COLO829 (cell line): ENCODE data around the gene LRCH4.

Source experiments
- DNase-seq: peaks from one replicate; pipeline ENCODE4 v3.0.0; 2012; ENCODE audit warnings: low spot score

Gene LRCH4, protein sequence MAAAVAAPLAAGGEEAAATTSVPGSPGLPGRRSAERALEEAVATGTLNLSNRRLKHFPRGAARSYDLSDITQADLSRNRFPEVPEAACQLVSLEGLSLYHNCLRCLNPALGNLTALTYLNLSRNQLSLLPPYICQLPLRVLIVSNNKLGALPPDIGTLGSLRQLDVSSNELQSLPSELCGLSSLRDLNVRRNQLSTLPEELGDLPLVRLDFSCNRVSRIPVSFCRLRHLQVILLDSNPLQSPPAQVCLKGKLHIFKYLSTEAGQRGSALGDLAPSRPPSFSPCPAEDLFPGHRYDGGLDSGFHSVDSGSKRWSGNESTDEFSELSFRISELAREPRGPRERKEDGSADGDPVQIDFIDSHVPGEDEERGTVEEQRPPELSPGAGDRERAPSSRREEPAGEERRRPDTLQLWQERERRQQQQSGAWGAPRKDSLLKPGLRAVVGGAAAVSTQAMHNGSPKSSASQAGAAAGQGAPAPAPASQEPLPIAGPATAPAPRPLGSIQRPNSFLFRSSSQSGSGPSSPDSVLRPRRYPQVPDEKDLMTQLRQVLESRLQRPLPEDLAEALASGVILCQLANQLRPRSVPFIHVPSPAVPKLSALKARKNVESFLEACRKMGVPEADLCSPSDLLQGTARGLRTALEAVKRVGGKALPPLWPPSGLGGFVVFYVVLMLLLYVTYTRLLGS

GRCh38 chr7:100585511-100586265 lies at the start of gene LRCH4:
Gene LRCH4, minus strand, starts transcription at chr7:100586129. Its CDS starts 29 bp downstream, at chr7:100586100.
- DNase-seq: no peak

DNA sequence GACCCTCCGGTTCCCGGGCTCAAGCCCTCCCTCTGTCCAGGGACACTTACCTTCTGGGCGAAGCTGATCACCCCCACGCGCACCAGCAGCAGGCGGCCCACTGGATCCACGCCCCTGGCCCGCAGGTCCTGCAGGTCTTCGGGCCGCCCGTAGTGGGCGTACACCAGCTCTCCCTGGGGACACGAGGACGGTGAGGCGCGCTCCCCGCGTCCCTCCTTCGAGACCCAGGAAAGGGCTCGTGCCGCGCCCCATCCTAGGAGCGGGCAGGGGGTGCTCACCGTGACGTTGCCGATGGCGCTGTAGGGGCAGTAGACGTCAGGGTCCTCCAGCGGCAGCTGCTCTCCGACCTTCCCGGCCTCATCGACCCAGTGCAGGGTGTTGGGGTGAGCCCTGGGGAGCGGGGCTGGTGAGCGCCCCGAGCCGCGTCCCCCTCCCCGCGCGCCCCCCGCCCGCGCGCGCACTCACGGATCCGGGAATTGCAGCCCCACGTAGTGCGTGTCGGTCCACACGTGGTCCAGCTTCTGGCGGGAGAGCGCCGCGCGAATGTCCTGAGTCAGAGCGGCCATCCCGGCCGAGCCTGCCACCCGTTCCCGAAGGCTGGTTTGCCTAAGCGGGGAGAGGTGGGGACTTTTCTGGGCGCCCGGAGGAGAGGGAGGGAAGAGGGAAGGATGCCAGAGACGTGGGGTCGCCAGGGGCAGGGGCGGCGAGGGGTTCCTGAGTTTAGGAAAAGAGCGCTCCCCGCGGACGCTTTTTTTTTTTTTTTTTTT lies 47.2 kb upstream of the LRCH4 start:
- no peak for DNase-seq

GRCh38 chr7:100630066-100630465 lies 44.1 kb upstream of the LRCH4 start:
- DNase-seq: no peak

DNA sequence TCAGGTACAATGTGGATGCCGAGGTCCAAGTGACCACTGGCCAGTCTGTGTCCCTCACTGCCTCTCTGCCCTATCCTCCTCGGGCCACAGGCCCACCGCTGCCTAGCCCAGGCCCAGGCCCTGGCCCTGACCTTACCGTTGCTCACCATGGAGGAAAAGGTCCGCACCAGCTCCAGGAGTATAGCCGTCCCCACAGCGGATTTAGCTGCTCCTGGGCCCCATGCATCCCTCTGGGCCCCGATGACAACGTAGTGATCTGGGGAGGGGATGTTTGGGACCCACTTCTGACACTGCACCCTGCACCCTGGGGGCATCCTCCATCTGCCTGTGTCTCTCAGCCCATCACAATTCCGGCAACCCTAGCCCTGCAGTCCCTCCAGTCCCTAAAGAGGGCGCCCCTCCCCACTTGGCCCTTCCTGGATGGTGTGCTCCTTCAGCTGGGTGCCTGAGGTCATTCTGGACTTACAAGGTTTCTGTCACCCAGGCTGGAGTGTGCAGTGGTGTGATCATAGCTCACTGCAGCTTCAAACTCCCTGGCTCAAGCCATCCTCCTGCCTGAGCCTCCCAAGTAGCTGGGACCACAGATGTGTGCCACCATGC lies 43.3 kb upstream of the LRCH4 start:
- no peak for DNase-seq

- DNase-seq: no peak
These were observed 41.3 kb upstream of the LRCH4 start for GRCh38 chr7:100627238-100627549.

- DNase-seq: peak; percentile 99
These were observed 40.8 kb upstream of the LRCH4 start for GRCh38 chr7:100626530-100627237.

DNA sequence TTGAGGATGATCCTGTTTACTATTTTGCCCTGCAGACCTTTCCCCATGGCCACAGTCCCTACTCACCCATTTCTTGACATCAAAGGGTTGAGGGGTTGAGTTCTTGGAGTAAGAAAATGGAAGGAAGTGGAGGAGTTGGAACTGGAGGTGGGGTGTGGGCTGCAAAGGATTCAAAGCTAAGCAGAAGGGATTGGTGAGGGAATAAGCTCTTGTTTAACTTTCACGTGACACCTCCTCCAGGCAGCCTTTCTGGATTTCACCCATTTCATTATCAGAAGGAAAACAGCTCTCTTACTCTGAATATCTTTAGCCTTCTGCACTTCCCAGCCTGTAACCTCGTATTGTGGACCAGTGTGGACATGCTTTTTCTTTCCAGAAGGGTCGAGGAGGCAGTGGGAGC lies 40.1 kb upstream of the LRCH4 start:
- DNase-seq: no peak

- DNase-seq: no peak
These were observed 38.3 kb upstream of the LRCH4 start for GRCh38 chr7:100623951-100624824.

GRCh38 chr7:100621554-100621953 lies 35.6 kb upstream of the LRCH4 start:
- DNase-seq: no peak

DNA sequence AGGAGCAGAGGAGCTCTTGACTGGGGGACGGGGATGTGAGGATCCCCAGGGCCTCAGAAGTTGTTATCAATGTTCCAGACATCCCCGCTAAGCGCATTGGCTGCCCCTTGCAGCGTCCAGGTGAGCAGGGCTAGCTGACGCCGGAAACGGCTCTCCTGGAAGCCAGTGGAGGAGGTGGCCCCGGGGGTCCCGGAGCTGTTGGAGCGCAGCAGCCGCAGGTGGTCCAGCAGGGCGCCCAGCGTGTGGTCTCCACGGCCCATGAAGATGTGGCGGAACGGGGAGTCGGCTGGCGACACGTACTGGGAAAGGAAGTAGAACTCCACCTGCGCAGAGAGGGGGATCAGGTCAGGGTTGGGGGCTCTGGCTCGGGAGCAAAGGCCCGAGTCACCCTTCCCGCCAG lies 34.9 kb upstream of the LRCH4 start:
- DNase-seq: no peak

DNA sequence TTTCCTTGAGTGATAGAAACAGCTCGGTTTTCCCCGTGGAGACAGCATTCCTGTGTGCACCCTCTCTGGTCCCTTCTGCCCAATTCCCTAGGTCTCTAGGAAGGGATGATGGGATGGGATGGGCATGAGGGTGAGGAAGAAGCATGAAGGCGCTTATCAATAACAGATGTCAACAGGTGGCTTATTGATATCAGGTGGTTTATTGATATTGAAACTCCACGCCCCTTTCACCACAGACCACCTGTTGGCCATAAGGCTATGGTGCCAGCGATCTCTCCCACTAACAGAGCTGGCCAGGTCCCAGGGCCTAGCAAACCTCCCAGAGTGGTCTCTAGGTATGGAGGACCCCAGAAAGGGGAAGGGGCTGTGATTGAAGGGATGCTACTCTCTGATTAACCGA lies 34.3 kb upstream of the LRCH4 start:
- DNase-seq: no peak

DNA sequence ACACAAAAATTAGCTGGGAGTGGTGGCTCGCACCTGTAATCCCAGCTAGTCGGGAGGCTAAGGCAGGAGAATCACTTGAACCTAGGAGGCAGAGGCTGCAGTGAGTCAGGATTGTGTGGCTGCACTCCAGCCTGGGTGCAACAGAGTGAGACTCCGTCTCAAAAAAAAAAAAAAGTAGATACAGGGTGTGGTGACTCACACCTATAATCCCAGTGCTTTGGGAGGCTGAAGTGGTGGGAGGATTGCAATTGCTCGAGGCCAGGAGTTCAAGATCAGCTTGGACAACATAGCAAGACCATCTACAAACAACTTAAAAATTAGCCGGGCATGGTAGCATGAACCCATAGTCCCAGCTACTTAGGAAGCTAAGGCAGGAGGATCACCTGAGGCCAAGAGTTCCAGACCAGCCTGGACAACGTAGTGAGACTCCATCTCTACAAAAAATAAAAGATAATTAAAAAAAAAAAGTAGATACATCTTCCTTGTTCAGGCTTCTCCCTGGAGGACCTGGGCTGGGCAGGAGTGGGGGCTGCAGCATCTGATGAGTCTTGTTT lies 28.5 kb upstream of the LRCH4 start:
- DNase-seq: no peak

DNA sequence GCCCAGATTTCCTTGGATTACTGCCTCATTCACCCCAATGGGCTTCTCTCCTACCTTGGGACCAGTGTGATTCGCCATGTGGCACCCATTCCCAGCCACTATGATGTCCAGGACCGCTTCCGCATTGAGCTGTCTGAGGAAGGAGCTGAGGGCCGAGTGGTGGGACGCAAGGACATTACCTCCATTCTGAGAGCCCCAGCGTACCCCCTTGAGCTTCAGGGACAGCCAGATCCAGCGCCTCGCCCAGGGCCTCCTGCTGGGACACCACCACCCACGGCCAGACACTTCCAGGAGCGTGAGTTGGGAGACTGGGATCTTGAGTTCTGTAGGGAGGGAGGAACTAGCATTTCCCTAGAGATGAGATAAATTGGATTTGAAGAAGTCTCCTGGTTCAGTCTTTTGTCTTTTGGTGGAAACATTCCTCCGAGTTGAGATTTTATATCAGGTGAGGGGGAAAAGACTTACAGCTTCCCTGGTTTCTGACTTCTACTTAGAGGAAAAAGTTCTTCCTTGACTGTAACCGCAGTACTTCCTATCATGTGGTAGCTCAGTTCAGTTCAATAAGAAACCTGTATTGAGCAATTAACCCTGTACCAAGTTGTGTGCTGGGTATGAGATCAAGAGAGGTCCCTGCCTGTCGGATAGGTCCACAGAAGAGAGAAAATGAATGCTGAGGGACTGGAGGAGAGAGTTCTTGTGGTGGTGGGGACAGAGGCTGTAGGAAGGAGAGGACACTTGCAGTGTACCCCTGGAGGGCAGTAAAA lies 27.7 kb upstream of the LRCH4 start:
- DNase-seq: no peak

DNA sequence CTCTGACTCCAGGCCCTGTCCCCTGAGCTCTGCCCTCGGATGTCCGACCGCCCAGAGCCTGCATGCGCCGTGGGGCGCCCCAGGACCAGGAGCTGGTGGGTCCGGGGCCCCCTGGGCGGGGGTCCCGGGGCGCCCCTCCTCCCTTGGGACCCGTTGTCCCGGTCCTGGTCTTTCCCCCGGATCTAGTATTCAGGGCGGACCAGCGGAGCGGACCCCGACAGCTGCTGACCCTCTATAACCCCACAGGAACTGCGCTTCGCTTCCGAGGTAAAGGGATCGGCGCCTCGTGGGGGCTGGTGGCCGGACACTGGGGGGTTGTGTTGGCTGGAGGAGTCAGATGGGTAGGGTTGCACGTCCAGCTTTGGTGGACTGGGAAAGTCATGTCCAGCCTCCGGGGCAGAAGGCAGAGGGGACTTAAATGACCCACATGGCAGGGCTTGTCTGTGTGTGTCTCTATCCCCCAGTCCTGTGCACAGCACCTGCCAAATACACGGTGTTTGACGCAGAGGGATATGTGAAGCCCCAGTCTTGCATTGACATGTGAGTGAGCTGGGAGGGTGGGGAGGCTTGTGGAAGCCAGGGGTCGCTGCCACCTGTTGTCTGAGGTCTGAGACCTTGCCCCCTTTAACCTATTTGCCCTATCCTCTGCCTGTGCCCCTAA lies 26.9 kb upstream of the LRCH4 start:
- no peak for DNase-seq

GRCh38 chr7:100611983-100612729 lies 26.2 kb upstream of the LRCH4 start, which contains the start of gene MOSPD3:
Gene MOSPD3, plus strand, starts transcription at chr7:100612540. Its CDS starts 252 bp downstream, at chr7:100612792.
- DNase-seq: peak; percentile 100

DNA sequence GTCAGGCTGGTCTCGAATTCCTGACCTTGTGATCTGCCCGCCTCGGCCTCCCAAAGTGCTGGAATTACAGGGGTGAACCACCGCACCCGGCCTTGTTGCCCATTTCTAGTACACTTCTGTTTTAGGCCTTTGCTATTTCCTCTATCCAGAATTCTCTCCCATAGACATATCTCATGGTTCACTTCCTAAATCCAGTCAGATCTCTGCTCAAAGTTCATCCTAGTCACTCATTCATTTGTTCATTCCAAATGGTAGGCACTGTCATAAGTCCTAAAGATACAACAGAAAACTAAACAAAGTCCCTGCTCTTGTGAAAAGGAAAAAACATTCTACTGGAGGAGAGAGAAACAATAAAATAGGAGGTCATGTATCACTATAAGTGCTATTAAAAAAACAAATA lies 24.0 kb upstream of the LRCH4 start:
- no peak for DNase-seq

DNA sequence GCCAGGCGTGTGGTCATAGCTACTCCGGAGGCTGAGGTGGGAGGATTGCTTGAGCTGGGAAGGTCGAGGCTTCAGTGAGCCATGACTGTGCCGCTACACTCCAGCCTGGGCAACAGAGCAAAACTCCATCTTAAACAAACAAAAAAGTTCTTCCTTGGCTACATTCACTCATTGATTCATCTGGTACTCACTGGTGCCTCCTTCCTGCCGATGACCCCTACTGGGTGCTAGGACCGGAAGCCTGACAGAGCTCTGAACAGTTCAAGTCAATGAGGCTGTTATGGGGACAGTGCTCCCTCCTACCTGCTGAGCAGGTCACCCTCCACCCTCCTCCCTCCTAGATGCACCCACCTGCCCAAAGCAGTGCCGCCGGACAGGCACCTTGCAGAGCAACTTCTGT lies 21.2 kb upstream of the LRCH4 start:
- DNase-seq: no peak

- no peak for DNase-seq
These were observed 20.4 kb upstream of the LRCH4 start for GRCh38 chr7:100606313-100606712.
